GM20000 (cell line): ENCODE results near the gene PLCL2.
A peak's percentile ranks its signal among the peaks of the same experiment; 100 is the strongest.

Experiments
- DNase-seq: peaks from one replicate; pipeline ENCODE4 v3.0.0; 2012; ENCODE audit warnings: low spot score
- CTCF ChIP-seq: IDR thresholded peaks from 2 replicates; pipeline ENCODE4 v1.5.1; 2012; ENCODE audit warnings: mild to moderate bottlenecking, control low read depth; ENCODE audit errors: extremely low read depth, missing control alignments

The PLCL2 gene

GRCh38 chr3:16841041-16841753 lies 43.6 kb upstream of the PLCL2 start:
- TF ChIP-seq CTCF = no peak
- DNase-seq = no peak

DNA sequence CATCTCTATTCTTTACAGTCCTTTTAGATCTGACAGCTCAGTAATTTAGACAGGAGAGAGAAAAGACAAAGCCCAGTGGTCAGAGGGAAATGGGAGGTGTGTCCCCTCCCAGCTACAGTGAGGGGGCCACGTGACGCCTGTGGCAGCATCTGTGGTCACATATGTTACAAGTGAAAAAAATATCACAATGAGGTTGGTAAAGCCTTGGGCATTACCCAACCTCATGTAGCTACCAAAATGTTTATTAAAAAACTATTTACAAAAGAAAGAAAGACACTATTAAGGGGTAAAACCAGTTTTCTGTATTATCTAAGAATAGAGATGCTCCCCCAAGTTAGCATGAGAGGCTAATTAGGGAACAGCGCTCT lies 42.9 kb upstream of the PLCL2 start:
- TF ChIP-seq CTCF = no peak
- peak; percentile 47 for DNase-seq

DNA sequence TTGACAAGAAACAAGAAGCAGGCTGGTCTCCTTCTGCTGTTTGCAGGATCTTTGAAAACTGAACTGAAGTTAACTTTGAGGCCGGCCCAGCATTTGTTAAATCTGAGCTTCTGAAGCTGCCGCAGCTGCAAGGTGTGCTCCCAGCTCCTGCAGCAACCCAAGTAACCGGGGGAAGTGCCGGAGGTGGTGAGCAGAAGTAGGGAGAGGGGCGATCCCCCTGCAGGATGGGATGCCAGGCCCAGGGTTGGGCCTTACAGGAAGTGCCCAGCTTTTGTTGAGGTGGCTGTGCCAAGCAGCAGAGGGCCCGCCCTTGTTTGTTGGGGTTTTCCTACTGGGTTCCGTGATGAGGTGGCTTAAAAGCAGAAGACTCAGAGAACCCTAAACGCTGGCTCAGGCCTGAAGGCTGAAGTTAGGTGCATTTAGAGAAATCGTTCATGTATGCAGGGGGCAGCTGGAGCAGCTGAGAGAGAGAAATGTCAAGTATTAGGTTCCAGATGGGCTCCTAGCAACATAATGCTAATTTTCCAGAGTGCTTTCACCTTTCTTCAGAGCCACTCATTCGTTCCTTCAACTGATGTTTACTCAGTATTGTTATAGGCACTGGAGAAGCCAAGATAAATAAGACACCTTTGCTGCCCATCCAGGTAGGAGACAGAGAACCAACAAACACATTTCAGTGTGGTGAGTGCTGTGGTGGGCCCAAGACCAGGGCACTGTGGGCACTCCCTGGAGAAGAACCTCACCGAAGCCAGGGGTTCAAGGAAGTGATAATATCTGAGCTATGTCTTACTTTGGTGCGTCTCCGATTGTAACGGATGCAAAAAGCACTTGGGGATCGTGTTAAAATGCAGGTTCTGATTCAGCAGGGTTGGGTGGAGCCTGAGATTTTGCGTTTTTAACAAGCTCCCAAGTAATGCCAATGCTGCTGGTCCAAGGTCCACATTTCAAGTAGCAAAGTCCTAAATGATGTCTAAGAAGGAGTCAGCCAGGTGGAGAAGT lies 42.2 kb upstream of the PLCL2 start:
- TF ChIP-seq CTCF = no peak
- peak; percentile 44 for DNase-seq

DNA sequence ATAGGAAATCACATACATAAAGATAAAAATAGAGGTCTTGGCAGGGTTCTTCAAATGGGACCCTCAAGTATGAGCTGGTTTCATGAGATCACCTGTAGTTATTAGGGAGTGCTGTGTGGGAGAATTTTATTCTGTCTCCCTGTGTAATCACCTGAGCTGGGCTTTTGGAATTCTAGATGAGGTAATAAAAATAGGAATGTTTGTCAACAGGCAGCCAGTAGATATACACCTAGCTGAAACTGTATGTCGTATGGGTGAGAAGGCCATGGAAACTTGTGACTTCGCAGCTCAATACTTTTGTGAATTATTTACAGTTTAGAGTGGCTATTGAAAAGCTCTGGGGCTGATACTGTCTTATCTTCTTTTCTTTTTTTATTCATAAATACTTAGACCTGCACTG lies 40.5 kb upstream of the PLCL2 start:
- TF ChIP-seq CTCF = no peak
- no peak for DNase-seq

DNA sequence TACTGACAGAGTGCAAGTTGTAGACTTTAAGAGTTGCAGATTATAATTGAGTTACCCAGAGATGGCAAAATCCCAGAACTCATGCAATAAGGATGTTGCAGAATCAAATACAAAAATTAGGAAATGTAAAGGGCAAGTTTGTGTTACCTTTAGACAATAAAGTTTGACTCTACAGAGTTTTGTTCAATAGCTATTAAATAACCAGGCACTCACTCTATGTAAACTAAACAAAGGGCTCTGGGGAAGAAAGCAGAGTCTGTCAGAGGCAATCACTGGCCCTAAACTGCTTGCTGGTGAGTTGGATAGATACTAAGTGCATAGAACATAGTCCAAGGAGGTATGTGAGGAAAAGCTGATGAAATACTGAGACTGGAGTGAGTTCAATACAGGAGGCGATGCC lies 40.0 kb upstream of the PLCL2 start:
- no peak for TF ChIP-seq CTCF
- DNase-seq = no peak

- no peak for DNase-seq
- TF ChIP-seq CTCF = no peak
Observed at GRCh38 chr3:16846373-16847080, 38.2 kb upstream of the PLCL2 start.
